ENCODE results near the gene PVALEF. TPM values are rescaled to one million over a fixed set of nuclear protein-coding genes. Genes with fewer than 3 reads are reported as not detected.

PVALEF gene
- total and polyA plus RNA-seq, 2 of the 13 experiments (the other 11 are each of a cell fraction or from before 2014, with no cell fraction given) = 0.18 TPM

DNA sequence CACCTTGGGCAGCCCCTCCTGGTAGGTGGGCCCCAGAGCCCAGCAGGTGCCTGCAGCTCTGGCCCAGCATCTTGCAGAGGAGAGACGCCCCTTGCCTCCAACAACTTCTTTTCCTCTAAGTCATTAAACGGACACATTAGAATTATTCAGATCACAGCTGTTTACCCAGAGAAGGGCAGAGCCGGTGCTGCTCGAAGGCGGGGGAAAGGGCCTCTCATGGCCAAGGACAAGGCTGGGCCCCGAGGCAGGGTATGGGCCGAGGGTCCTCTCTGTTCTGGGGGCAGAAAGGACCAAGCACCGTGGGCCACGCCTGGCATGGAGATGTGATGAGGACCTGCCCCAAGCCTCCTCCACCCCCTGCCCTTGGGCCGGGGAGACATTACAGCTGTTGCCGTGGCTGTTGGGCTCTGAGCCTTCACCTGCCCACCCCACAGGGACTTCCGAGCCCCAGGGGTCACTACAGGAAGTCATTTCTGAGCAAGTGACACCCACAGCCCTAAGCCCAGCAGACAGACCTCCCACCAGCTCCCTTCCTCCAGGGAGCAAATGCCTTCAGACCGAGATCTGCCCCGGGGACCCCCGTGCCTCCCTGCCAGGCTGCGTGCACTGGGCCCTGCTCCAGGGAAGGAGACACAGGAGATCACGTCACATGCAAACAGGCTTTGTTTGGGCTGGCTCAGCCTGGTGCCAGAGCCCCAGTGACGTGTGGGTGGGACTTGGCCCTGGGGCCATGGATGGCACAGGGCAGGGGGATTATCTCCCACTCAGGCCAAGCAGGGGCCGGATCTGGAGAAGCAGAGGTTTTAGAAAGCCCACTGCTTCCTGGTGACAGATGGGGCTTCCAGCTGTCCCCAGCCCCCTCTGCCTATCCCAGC lies 699 bp upstream of the PVALEF start (continued):
- TF ChIP-seq, protein P1, sequence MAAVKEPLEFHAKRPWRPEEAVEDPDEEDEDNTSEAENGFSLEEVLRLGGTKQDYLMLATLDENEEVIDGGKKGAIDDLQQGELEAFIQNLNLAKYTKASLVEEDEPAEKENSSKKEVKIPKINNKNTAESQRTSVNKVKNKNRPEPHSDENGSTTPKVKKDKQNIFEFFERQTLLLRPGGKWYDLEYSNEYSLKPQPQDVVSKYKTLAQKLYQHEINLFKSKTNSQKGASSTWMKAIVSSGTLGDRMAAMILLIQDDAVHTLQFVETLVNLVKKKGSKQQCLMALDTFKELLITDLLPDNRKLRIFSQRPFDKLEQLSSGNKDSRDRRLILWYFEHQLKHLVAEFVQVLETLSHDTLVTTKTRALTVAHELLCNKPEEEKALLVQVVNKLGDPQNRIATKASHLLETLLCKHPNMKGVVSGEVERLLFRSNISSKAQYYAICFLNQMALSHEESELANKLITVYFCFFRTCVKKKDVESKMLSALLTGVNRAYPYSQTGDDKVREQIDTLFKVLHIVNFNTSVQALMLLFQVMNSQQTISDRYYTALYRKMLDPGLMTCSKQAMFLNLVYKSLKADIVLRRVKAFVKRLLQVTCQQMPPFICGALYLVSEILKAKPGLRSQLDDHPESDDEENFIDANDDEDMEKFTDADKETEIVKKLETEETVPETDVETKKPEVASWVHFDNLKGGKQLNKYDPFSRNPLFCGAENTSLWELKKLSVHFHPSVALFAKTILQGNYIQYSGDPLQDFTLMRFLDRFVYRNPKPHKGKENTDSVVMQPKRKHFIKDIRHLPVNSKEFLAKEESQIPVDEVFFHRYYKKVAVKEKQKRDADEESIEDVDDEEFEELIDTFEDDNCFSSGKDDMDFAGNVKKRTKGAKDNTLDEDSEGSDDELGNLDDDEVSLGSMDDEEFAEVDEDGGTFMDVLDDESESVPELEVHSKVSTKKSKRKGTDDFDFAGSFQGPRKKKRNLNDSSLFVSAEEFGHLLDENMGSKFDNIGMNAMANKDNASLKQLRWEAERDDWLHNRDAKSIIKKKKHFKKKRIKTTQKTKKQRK (IDR thresholded peaks at IDR 0.05; ENCODE audit: low read length) = no peak
- TF ChIP-seq, protein P2, sequence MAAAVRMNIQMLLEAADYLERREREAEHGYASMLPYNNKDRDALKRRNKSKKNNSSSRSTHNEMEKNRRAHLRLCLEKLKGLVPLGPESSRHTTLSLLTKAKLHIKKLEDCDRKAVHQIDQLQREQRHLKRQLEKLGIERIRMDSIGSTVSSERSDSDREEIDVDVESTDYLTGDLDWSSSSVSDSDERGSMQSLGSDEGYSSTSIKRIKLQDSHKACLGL (CRISPR knock-in tag; IDR thresholded peaks at IDR 0.05) = peak; percentile 20; the same call in 1 of the 2 replicates
- no peak for TF ChIP-seq NFATC3 (CRISPR knock-in tag; IDR thresholded peaks at IDR 0.05)
- no peak for TF ChIP-seq ZNF337 (CRISPR knock-in tag; IDR thresholded peaks at IDR 0.05; ENCODE audit: borderline replicate concordance, low read depth)
- no peak for TF ChIP-seq ZNF335 (CRISPR knock-in tag; IDR thresholded peaks at IDR 0.05)
- no peak for TF ChIP-seq NR2F2 (IDR thresholded peaks at IDR 0.05; ENCODE audit: borderline replicate concordance, low read depth)
- no peak for TF ChIP-seq SMARCC2 (IDR thresholded peaks at IDR 0.05)
- no peak for TF ChIP-seq HES4 (CRISPR knock-in tag; IDR thresholded peaks at IDR 0.05; ENCODE audit: borderline replicate concordance)
- TF ChIP-seq PRPF4 (IDR thresholded peaks at IDR 0.05; ENCODE audit: low read depth, low read length, poor library complexity, severe bottlenecking) = no peak
- TF ChIP-seq ELF3 (CRISPR knock-in tag; IDR thresholded peaks at IDR 0.05) = no peak
- TF ChIP-seq POLR2G (IDR thresholded peaks at IDR 0.05; ENCODE audit: low read depth, low read length) = no peak; the same call in none of the 2 replicates
- TF ChIP-seq ATRX (CRISPR knock-in tag; IDR thresholded peaks at IDR 0.05; ENCODE audit: borderline replicate concordance) = no peak
- no peak for TF ChIP-seq MED13 (CRISPR knock-in tag; IDR thresholded peaks at IDR 0.05)
- TF ChIP-seq ZNF737 (CRISPR knock-in tag; IDR thresholded peaks at IDR 0.05; ENCODE audit: borderline replicate concordance) = no peak
- TF ChIP-seq, protein P3, sequence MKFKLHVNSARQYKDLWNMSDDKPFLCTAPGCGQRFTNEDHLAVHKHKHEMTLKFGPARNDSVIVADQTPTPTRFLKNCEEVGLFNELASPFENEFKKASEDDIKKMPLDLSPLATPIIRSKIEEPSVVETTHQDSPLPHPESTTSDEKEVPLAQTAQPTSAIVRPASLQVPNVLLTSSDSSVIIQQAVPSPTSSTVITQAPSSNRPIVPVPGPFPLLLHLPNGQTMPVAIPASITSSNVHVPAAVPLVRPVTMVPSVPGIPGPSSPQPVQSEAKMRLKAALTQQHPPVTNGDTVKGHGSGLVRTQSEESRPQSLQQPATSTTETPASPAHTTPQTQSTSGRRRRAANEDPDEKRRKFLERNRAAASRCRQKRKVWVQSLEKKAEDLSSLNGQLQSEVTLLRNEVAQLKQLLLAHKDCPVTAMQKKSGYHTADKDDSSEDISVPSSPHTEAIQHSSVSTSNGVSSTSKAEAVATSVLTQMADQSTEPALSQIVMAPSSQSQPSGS (CRISPR knock-in tag; IDR thresholded peaks at IDR 0.05) = no peak
- no peak for TF ChIP-seq CBFB (CRISPR knock-in tag; IDR thresholded peaks at IDR 0.05)
- TF ChIP-seq TOE1 (CRISPR knock-in tag; IDR thresholded peaks at IDR 0.05) = no peak
- TF ChIP-seq ZNF703 (CRISPR knock-in tag; IDR thresholded peaks at IDR 0.05; ENCODE audit: borderline replicate concordance) = no peak
- TF ChIP-seq NR2F1 (CRISPR knock-in tag; IDR thresholded peaks at IDR 0.05) = no peak
- TF ChIP-seq ZNF577 (CRISPR knock-in tag; IDR thresholded peaks at IDR 0.05; ENCODE audit: borderline replicate concordance, low read depth) = no peak
- TF ChIP-seq CAMTA2 (CRISPR knock-in tag; IDR thresholded peaks at IDR 0.05; ENCODE audit: borderline replicate concordance) = 0 out of 2 replicates have a peak, but pooled peaks have one; percentile 23
- no peak for TF ChIP-seq CBX2 (IDR thresholded peaks at IDR 0.05; ENCODE audit: low read depth, low read length)
- no peak for TF ChIP-seq CBX2 (CRISPR knock-in tag; IDR thresholded peaks at IDR 0.05; ENCODE audit: low read depth)
- TF ChIP-seq ZNF552 (CRISPR knock-in tag; IDR thresholded peaks at IDR 0.05; ENCODE audit: borderline replicate concordance) = no peak
- no peak for TF ChIP-seq ATF1 (CRISPR knock-in tag; IDR thresholded peaks at IDR 0.05)
- TF ChIP-seq NPAS2 (CRISPR knock-in tag; IDR thresholded peaks at IDR 0.05; ENCODE audit: borderline replicate concordance) = no peak
